A549 (cell line): ENCODE data around the gene RNF217. TPM values are rescaled to one million over a fixed set of nuclear protein-coding genes. Genes with fewer than 3 reads are reported as not detected.

Experiments
- ATAC-seq, 2 experiments: fragments of 200-7000 bp in 1 of 2; fragments of >200 bp in 1 of 2; cut with Nextera tagmentation in 1 of 2; cut with Tn5 transposase in 1 of 2; 3 replicates each; pipeline versions ENCODE4 v1.8.0 to v1.9.1; 2018 to 2020; ENCODE audit warnings: mild to moderate bottlenecking in 1 of 2, moderate library complexity in 1 of 2
- CTCF ChIA-PET: fragments of 300-600 bp; sonication (Branson Sonifier 250); formaldehyde crosslinking; extraction: SDS; loops from one replicate; lab custom pipeline; 2021; ENCODE audit warnings: antibody characterized with exemption, inconsistent platforms; lab: Yijun Ruan, JAX
- POLR2A ChIA-PET: fragments of 350-600 bp; formaldehyde crosslinking; extraction: SDS; loops from one replicate; lab custom pipeline; 2021; ENCODE audit warnings: antibody characterized with exemption, inconsistent platforms; lab: Yijun Ruan, JAX
- DNase-seq, 2 experiments: peaks; one replicate each; pipeline versions ENCODE4 v3.0.0 to v3.0.0-alpha.2; 2011 to 2016; ENCODE audit warnings: low read depth in 1 of 2, low spot score in 1 of 2
- FAIRE-seq: peaks from 2 replicates; lab custom pipeline; 2011; peaks lifted over from hg19 to GRCh38; lab: Jason Lieb, UNC
- H3K27ac ChIP-seq, 2 experiments: fragments of >200 bp; sonication (Bioruptor Twin); formaldehyde crosslinking; 3 replicates each; pipeline ENCODE4 v1.5.1; 2016 to 2017
- H3K4me1 ChIP-seq: fragments of >200 bp; sonication (Bioruptor Twin); formaldehyde crosslinking; 3 replicates; pipeline ENCODE4 v1.6.1; 2016
- H3K4me2 ChIP-seq: fragments of >200 bp; sonication (Bioruptor Twin); formaldehyde crosslinking; 3 replicates; pipeline ENCODE4 v1.6.1; 2016
- H3K4me3 ChIP-seq: fragments of >200 bp; sonication (Bioruptor Twin); formaldehyde crosslinking; 3 replicates; pipeline ENCODE4 v1.5.1; 2016
- H3K9me3 ChIP-seq: fragments of >200 bp; sonication (Bioruptor Twin); formaldehyde crosslinking; 3 replicates; pipeline ENCODE4 v1.6.1; 2016
- BHLHE40 ChIP-seq: IDR thresholded peaks from 2 replicates; pipeline ENCODE4 v1.6.1; 2012; ENCODE audit warnings: low read depth, low read length, inconsistent platforms
- CEBPB ChIP-seq, 2 experiments: fragments of >200 bp in 1 of 2; sonication (Bioruptor Twin) in 1 of 2; formaldehyde crosslinking in 1 of 2; IDR thresholded peaks; 2 replicates each; pipeline ENCODE4 v1.6.1; 2012 to 2016
- EHF ChIP-seq: fragments of 250-450 bp; sonication (Bioruptor Pico); IDR thresholded peaks from 2 replicates; pipeline ENCODE4 v1.5.0; 2020; ENCODE audit warnings: mild to moderate bottlenecking
- EHMT2 ChIP-seq: fragments of 200-600 bp; sonication (generic); IDR thresholded peaks from 2 replicates; pipeline ENCODE4 v1.6.1; 2016; ENCODE audit warnings: antibody characterized with exemption, low read depth, mild to moderate bottlenecking, moderate library complexity
- FOXS1 ChIP-seq: fragments of 250-450 bp; sonication (Bioruptor Pico); IDR thresholded peaks from 2 replicates; pipeline ENCODE4 v1.5.0; 2020; ENCODE audit warnings: mild to moderate bottlenecking, moderate library complexity
- HEYL ChIP-seq: fragments of 250-450 bp; sonication (Bioruptor Pico); IDR thresholded peaks from 2 replicates; pipeline ENCODE4 v1.8.0; 2021; ENCODE audit warnings: mild to moderate bottlenecking, moderate library complexity
- HOXB13 ChIP-seq: fragments of 250-450 bp; sonication (Bioruptor Pico); IDR thresholded peaks from 2 replicates; pipeline ENCODE4 v1.5.0; 2020; ENCODE audit warnings: low read depth, mild to moderate bottlenecking, moderate library complexity
- HOXB5 ChIP-seq: fragments of 250-450 bp; sonication (Bioruptor Pico); IDR thresholded peaks from 2 replicates; pipeline ENCODE4 v1.5.0; 2020; ENCODE audit warnings: mild to moderate bottlenecking, moderate library complexity
- KDM1A ChIP-seq: fragments of 200-600 bp; sonication (generic); IDR thresholded peaks from 2 replicates; pipeline ENCODE4 v1.6.1; 2016; ENCODE audit warnings: low read depth, mild to moderate bottlenecking
- MAZ ChIP-seq: fragments of 150-350 bp; IDR thresholded peaks from 2 replicates; pipeline ENCODE4 v1.6.1; 2014; ENCODE audit warnings: antibody characterized with exemption, low read depth, low read length, borderline replicate concordance
- MYC ChIP-seq: IDR thresholded peaks from 2 replicates; pipeline ENCODE4 v1.6.1; 2012; ENCODE audit warnings: mild to moderate bottlenecking, inconsistent platforms, low read length, improper control_type of control experiment, borderline replicate concordance
- NR3C1 ChIP-seq: fragments of >200 bp; sonication (Bioruptor Twin); formaldehyde crosslinking; IDR thresholded peaks from 3 replicates; pipeline ENCODE4 v1.6.1; 2017
- POLR2AphosphoS2 ChIP-seq: conservative IDR thresholded peaks from 2 replicates; pipeline ENCODE4 v1.6.1; 2012; ENCODE audit warnings: low read length, improper control_type of control experiment, inconsistent platforms
- RAD21 ChIP-seq, 2 experiments: fragments of >200 bp in 1 of 2; sonication (Bioruptor Twin) in 1 of 2; formaldehyde crosslinking in 1 of 2; IDR thresholded peaks in 1 of 2; conservative IDR thresholded peaks in 1 of 2; 2 replicates in 1 of 2; 3 replicates in 1 of 2; pipeline ENCODE4 v1.6.1; 2012 to 2018; ENCODE audit warnings: inconsistent platforms in 1 of 2
- RFX5 ChIP-seq: fragments of 450-650 bp; IDR thresholded peaks from 2 replicates; pipeline ENCODE4 v1.7.1; 2014; ENCODE audit warnings: antibody characterized with exemption, mild to moderate bottlenecking, moderate library complexity
- RNF2 ChIP-seq: fragments of 200-600 bp; sonication (generic); IDR thresholded peaks from 2 replicates; pipeline ENCODE4 v1.6.1; 2016; ENCODE audit warnings: low read depth, mild to moderate bottlenecking, antibody characterized with exemption, moderate library complexity, borderline replicate concordance
- SREBF2 ChIP-seq: fragments of 450-650 bp; IDR thresholded peaks from 2 replicates; pipeline ENCODE4 v1.6.1; 2014; ENCODE audit warnings: mild to moderate bottlenecking, moderate library complexity
- TFCP2L1 ChIP-seq: fragments of 250-450 bp; sonication (Bioruptor Pico); IDR thresholded peaks from 2 replicates; pipeline ENCODE4 v1.5.0; 2021; ENCODE audit warnings: mild to moderate bottlenecking
- ZNF302 ChIP-seq: fragments of 250-450 bp; sonication (Bioruptor Pico); IDR thresholded peaks from 2 replicates; pipeline ENCODE4 v1.9.0; 2021; ENCODE audit warnings: inconsistent platforms, mild to moderate bottlenecking, moderate library complexity
- WGBS: methylation state at CpG from one replicate; pipeline ENCODE4 v1.1.6; 2017; ENCODE audit errors: missing lambda C conversion rate; 5-methylcytosine and 5-hydroxymethylcytosine counted together
- polyA plus RNA-seq, 4 experiments: library from polyadenylated mRNA; depleted of rRNA in 3 of 4; stranded (reverse); fragments of >200 nt; fragmentation: RNase III in 1 of 4; extraction: RNeasy Plus Mini Kit Qiagen cat#74134 plus additional on column Dnase treatment in 1 of 4; gene quantifications; 2 replicates in 3 of 4; 3 replicates in 1 of 4; pipeline ENCODE4 v1.2.3, GENCODE V29; 2011 to 2017
- TF ChIP-seq, protein P1 (sequence below): fragments of >200 bp; sonication (Bioruptor Twin); formaldehyde crosslinking; IDR thresholded peaks from 2 replicates; pipeline ENCODE4 v1.6.1; 2016
- TF ChIP-seq, protein P2 (sequence below): fragments of 200-600 bp; sonication (generic); IDR thresholded peaks from 2 replicates; pipeline ENCODE4 v1.6.1; 2016; ENCODE audit warnings: antibody characterized with exemption, mild to moderate bottlenecking, moderate library complexity

RNF217 gene
- polyA plus RNA-seq, 2 of the 4 experiments (the other 2 are of a cell fraction) = 5.7 to 20.0 TPM

DNA sequence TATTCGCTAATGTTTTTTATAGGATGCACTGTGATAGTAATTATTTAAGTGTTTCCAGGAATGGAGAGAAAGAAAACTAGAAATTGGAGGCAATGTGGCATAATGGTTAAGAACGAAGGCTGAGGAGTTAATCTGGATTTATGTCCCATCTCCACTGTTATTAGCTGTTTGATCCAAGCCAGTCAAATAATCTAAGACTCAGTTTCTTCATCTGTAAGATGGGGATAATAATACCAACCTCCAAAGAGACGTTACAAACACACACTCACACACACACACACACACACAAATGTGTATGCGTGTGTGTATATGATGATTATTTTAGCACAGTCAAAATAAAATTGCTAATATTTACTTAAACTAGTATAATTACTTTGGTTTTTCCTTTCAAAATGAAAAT, 154.5 kb downstream of the RNF217 start:
- CTCF ChIA-PET = no interaction called here
- POLR2A ChIA-PET = no interaction called here
- no peaks in the 10 kb centered on the region for H3K4me1 ChIP-seq
- FAIRE-seq (no peak), DNase-seq (no peak), ATAC-seq (no peak)
- TF ChIP-seq, protein P1, sequence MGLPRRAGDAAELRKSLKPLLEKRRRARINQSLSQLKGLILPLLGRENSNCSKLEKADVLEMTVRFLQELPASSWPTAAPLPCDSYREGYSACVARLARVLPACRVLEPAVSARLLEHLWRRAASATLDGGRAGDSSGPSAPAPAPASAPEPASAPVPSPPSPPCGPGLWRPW = no peak
- no peak for TF ChIP-seq MYC
- TF ChIP-seq EHMT2 = no peak
- no peak for TF ChIP-seq EHF (CRISPR knock-in tag)
- no peak for TF ChIP-seq TFCP2L1 (CRISPR knock-in tag)
- TF ChIP-seq, protein P2, sequence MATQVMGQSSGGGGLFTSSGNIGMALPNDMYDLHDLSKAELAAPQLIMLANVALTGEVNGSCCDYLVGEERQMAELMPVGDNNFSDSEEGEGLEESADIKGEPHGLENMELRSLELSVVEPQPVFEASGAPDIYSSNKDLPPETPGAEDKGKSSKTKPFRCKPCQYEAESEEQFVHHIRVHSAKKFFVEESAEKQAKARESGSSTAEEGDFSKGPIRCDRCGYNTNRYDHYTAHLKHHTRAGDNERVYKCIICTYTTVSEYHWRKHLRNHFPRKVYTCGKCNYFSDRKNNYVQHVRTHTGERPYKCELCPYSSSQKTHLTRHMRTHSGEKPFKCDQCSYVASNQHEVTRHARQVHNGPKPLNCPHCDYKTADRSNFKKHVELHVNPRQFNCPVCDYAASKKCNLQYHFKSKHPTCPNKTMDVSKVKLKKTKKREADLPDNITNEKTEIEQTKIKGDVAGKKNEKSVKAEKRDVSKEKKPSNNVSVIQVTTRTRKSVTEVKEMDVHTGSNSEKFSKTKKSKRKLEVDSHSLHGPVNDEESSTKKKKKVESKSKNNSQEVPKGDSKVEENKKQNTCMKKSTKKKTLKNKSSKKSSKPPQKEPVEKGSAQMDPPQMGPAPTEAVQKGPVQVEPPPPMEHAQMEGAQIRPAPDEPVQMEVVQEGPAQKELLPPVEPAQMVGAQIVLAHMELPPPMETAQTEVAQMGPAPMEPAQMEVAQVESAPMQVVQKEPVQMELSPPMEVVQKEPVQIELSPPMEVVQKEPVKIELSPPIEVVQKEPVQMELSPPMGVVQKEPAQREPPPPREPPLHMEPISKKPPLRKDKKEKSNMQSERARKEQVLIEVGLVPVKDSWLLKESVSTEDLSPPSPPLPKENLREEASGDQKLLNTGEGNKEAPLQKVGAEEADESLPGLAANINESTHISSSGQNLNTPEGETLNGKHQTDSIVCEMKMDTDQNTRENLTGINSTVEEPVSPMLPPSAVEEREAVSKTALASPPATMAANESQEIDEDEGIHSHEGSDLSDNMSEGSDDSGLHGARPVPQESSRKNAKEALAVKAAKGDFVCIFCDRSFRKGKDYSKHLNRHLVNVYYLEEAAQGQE = no peak
- no peak for TF ChIP-seq RNF2
- no peak for TF ChIP-seq ZNF302
- TF ChIP-seq NR3C1 = no peak
- TF ChIP-seq POLR2AphosphoS2 = no peak
- no peak for TF ChIP-seq FOXS1 (CRISPR knock-in tag)
- TF ChIP-seq HOXB13 (CRISPR knock-in tag) = no peak
- no peak for TF ChIP-seq HEYL (CRISPR knock-in tag)
- TF ChIP-seq KDM1A = no peak
- TF ChIP-seq HOXB5 (CRISPR knock-in tag) = no peak
- WGBS = 64% methylated on average over 4 of the region's 4 CpGs
- H3K9me3 ChIP-seq = peaks cover 4% of the 10 kb centered on the region; the same call in 2 of the 3 replicates
- H3K27ac ChIP-seq = no peak overlapping the region
- H3K4me3 ChIP-seq = no peak overlapping the region
- H3K4me2 ChIP-seq = no peak overlapping the region

DNA sequence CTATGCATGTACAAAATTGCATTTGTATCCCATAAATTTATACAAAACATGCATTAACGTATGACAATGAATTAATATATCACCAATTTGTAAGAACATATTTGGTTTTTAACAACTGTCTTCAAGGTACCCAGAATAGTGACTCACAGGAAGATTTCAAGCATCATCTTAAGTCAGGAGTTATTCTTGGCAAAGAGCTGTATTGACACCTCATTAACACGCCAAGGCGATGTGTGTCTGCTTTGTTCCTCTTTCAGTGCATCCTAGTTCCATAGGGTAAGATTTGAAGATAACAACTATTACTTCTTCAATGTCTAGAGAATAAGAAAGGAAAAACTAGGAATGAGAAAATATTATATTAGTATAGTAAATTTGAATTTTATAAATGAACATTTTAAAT, 155.6 kb downstream of the RNF217 start:
- Histone ChIP-seq H3K4me1 (no peaks in the 10 kb centered on the region), H3K9me3 (no peaks in the 10 kb centered on the region; the same call in 2 of the 3 replicates), H3K27ac (no peak overlapping the region), H3K4me3 (no peak overlapping the region), H3K4me2 (no peak overlapping the region)
- 81% methylated on average over 3 of the region's 3 CpGs for WGBS
- ATAC-seq (no peak), FAIRE-seq (no peak), DNase-seq (no peak)
- TF ChIP-seq MAZ (no peak), SREBF2 (no peak), RAD21 (conservative IDR thresholded peaks at IDR 0.05 in 1 of 2, IDR thresholded peaks at IDR 0.05 in 1 of 2) (no peak)
- ChIA-PET POLR2A (no interaction called here), CTCF (interaction anchor here (1.1 kb wide), 1 partner anchor 247 kb away, joined by 3 read pairs; no protein-coding TSS in a partner anchor)

DNA sequence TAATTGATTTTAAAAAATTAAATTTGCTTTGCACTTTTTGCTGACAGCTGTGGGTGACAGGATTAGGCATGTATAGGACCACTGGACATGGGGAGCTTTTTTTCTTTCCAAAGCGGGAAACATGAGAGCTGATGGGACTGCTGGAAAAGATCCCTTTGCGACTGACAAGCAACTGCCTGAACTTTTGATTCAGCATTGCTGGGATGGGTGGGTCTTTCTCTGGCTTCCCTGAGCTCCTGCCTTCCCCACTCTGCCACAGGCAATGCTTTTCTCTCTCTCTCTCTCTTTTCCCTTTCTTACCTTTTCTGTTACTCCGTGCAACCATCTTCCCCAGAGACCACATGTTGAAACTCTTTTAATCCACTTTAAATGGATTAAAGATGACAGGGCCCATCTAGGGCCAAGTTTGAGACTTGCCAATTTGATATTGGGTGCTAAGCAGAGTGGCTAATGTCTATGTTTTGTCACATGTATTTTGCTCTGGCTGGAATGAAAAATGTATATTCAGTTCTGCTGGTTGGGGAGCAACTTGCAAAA, 157.9 kb downstream of the RNF217 start:
- FAIRE-seq = no peak
- no peak for ATAC-seq
- Histone ChIP-seq H3K27ac (no peak overlapping the region), H3K4me3 (no peak overlapping the region), H3K9me3 (no peaks in the 10 kb centered on the region), H3K4me1 (peaks cover 16% of the 10 kb centered on the region), H3K4me2 (no peak overlapping the region)
- TF ChIP-seq BHLHE40 (no peak), RFX5 (no peak), CEBPB (IDR thresholded peaks at IDR 0.05) (no peak)
- DNase-seq = no peak
- CTCF ChIA-PET = interaction anchor here (1.4 kb wide), 1 partner anchor 250 kb away, joined by 3 read pairs; no protein-coding TSS in a partner anchor
- WGBS = 86% methylated on average over 3 of the region's 3 CpGs
- POLR2A ChIA-PET = no interaction called here
